Hair follicle dermal papilla cell (primary cell): Measurements from ENCODE around the gene NPBWR2. TPM values are rescaled to one million over a fixed set of nuclear protein-coding genes. Genes with fewer than 3 reads are reported as not detected.
A peak's percentile ranks its signal among the peaks of the same experiment; 100 is the strongest.

ENCODE experiments used
- small RNA-seq: library from RNA; depleted of rRNA; stranded (forward); fragments of <200 nt; gene quantifications from one replicate; pipeline ENCODE3, GENCODE V24; 2012
- total RNA-seq: library from RNA; depleted of rRNA; stranded (reverse); fragments of >200 nt; gene quantifications from 2 replicates; pipeline ENCODE4 v1.2.3, GENCODE V29; 2012

The NPBWR2 gene
- total RNA-seq = not detected in 2 replicates

DNA sequence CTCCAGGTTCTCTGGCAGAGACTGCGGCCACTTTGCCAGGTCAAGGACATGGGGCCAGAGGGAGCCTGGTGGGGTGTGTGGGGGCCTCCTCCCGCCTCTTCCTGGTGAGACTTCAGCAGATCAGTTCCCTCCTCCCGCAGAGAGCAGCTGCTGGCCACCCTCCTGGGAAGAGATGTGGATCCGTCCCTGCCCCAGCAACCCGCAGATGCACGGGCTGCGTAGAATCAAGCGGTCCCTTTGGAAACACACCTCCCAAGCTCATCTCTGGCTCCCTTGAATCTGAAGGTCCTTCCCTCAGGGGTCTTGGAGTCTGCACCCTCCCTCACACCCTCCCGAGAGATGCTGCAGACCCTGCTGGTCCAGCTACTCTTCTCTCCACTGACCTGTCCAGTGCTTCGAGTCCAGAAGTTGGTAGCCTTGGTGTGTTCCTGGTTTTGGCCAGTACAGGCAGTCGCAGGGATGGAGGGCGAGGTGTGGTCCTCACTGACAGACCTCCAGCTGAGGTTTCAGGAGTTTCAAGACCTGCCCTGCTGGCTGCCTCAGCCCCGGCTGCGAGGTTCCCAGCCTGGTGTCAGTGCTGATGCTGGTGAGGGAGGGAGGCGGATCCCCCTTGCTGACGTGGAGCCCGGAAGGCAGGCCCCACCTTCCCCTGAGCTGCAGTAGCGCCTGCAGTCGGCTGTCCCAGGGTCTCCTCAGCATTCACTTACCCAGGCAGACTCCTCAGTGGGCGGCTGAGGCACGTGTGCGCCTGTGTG, at the start of gene NPBWR2:
TSS of gene NPBWR2 (minus strand) at position 585 of the 755 bp plus-strand sequence. CDS start 734 bp downstream, outside the sequence.

DNA sequence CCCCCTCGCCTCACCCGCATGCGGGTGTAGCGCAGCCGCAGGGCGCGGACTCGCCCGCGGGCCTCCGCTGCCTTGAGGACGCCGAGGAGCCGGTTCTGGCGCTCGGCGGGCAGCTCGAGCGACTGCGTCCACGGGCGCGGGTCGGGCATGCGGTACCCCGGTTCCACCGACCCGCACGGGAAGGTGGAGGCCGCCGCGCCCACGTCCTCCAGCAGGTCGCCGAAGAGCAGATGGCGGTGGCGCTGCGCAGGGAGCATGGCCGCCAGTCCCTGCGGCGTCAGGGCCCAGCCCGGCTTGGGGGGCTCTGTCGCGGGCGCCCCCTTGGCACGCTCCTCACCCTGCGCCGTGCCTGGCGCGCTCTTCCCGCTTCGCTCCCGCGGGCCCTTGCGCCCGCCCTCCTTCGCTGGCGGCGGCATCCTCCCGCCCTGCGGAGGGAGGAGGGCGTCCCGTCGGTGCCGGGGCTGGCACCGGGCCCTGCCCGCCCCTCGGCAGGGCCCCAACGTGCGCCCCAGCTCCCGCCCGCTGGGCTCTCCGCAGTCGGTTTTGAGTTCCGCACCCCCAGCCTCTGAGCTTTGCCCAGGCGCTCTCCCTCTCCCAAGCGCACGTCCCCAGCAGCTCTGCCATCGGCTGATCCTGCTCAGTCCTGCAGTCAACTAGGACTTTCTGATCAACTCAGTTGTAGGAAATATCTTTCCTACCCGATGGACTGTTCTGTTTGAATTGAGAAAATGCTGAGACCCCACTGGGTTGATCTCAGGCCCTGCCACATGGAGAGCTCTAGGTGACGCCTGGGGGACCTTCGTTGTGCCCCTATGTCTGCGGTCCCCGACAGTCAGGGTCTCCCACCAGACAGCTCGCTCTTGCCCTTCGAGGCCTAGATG, 23.3 kb downstream of the NPBWR2 start, which contains the start of gene LKAAEAR1:
TSS of gene LKAAEAR1 (minus strand) at position 595 of the 881 bp plus-strand sequence. CDS start at position 416, 179 bp downstream.

DNA sequence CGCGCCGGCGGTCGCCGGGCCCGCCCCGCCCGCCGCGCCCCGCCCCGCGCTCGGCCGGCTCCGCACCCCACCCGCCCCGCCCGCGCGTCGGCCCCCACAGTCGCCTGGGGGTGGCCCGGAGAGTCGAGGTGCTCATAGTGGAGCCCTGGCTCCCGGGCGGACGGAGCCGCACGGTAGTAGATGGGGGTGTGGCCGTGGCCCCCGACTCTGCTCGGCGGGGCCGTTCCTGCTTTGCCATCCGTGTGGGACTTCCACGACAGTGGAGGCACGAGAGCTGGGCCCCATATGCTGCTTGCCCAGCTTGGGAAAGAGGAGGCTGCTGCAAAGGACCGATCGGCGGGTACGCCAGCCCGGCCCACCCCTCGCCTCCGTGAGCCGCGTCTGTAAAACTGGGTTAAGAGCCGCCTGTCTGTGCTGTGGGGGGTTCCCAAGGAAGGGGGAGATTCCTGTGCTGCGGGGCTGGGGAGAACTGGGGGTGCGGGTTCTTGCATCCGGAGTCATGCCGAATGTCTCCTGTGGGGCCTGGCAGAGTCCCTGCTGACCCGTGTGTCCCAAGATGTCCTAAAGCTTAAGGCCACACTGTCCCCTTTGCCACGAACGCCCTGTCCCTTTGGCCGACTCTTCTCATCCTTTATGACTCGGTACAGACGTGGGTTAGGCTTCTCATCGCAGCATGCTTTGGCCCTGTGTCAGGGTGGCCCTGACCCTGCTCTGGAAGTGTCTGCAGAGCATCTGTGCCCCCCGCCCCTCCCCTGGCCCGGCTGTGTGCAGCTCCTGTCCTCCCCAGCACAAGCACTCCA, 27.2 kb downstream of the NPBWR2 start, which contains the start of gene OPRL1:
TSS of gene OPRL1 (plus strand) at position 70 of the 800 bp plus-strand sequence. CDS start 12,639 bp downstream, outside the sequence.

DNA sequence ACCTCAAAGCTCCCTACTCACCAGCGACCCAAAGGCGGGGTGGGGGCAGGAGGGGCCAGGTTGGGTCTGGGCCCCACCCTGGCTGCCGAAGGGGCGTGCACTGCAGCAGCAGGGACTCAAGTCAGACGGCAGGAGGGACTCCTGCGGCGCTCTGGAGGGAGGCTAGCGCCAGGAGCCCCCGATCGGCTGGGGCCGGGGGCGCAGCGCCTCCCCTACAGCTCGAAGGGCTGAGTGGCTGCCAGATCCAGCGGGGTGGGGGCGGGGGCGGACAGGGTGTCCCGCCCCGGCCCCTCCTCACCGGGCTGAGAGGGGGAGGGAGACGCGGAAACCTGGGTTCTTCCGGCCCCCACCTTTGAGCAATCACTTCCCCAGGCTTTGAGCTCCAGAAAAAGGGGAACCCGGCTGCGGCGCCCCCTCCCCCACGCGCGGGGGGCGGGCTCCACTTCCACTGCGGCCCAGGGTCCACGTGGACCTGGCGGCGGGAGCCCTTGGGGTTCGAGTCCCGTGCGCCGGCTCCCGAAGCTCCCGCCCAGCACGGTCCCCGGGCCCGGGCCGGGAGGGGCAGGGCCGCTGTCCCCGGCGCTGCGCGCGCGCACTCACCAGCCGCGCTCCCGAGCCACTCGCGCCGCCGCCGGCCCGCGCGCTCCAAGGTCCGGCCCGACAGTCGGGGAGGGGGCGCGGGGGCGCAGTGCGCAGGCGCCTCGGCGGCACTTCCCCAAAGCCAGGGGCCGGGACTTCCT, 27.9 kb downstream of the NPBWR2 start, which contains the start of gene RGS19:
TSS of gene RGS19 (minus strand) at position 246 of the 740 bp plus-strand sequence. CDS start 2,632 bp downstream, outside the sequence.

GRCh38 chr20:64062596-64063388, 44.6 kb downstream of the NPBWR2 start, which contains the start of gene TCEA2:
Gene TCEA2 (plus strand): TSS chr20:64063198. CDS start chr20:64063313, 115 bp downstream.

Small RNA genes lying within 50 kb of the gene (small RNA-seq; reads per million reads assigned to genes)
- gene AL355803.1 = not detected
- 1.5 reads per million, percentile 35 among the genes with 10 or more reads in this experiment for gene MIR6813

Other genes with a start within 250 kb of the NPBWR2 start
- not detected in 2 replicates for gene ABHD16B, start 246.1 kb downstream of the NPBWR2 start, total RNA-seq
- gene TPD52L2, start 242.3 kb downstream of the NPBWR2 start, total RNA-seq = 96.7 and 106 TPM in 2 replicates
- gene DNAJC5, start 212.4 kb downstream of the NPBWR2 start, total RNA-seq = 63.8 and 66.5 TPM in 2 replicates
- 22.4 and 22.8 TPM in 2 replicates for gene UCKL1, start 151.1 kb downstream of the NPBWR2 start, total RNA-seq
- 18.5 and 23.9 TPM in 2 replicates for gene ZNF512B, start 137.6 kb downstream of the NPBWR2 start, total RNA-seq
- gene SAMD10, start 127.9 kb downstream of the NPBWR2 start, total RNA-seq = 0.49 TPM in 2 replicates
- 54.9 and 55.3 TPM in 2 replicates for gene PRPF6, start 126.4 kb downstream of the NPBWR2 start, total RNA-seq
- 1.7 and 2.6 TPM in 2 replicates for gene C20orf204, start 71.4 kb downstream of the NPBWR2 start, total RNA-seq
- gene SOX18, start 57.9 kb downstream of the NPBWR2 start, total RNA-seq = 0.16 and 0.24 TPM in 2 replicates
- 23.3 and 24.0 TPM in 2 replicates for gene TCEA2, start 44.4 kb downstream of the NPBWR2 start, total RNA-seq
- 12.7 and 14.5 TPM in 2 replicates for gene RGS19, start 28.0 kb downstream of the NPBWR2 start, total RNA-seq
- 2.4 and 3.2 TPM in 2 replicates for gene OPRL1, start 27.5 kb downstream of the NPBWR2 start, total RNA-seq
- gene LKAAEAR1, start 23.2 kb downstream of the NPBWR2 start, total RNA-seq = not detected in 2 replicates
- not detected in 2 replicates for gene MYT1, start 56.9 kb upstream of the NPBWR2 start, total RNA-seq
- 63.0 and 67.2 TPM in 2 replicates for gene PCMTD2, start 148.2 kb upstream of the NPBWR2 start, total RNA-seq